OCI-LY7 (cell line): ENCODE results near the gene C3orf52. TPM values are rescaled to one million over a fixed set of nuclear protein-coding genes. Genes with fewer than 3 reads are reported as not detected.

ENCODE experiments used
- BruUV-seq: library from RNA; stranded (reverse); fragments of 400-500 nt; replicated peaks from 2 replicates; lab custom pipeline; 2021; lab: Mats Ljungman, UMichigan
- CTCF ChIA-PET: fragments of 300-600 bp; sonication (Branson Sonifier 250); formaldehyde crosslinking; loops from one replicate; lab custom pipeline; 2022; ENCODE audit warnings: antibody characterized with exemption; ENCODE audit not compliant: unreplicated experiment; lab: Charles Lee
- POLR2A ChIA-PET: fragments of 300-600 bp; sonication (Branson Sonifier 250); formaldehyde crosslinking; loops from one replicate; lab custom pipeline; 2022; ENCODE audit warnings: antibody characterized with exemption; lab: Charles Lee
- DNase-seq: peaks from one replicate; pipeline ENCODE4 v3.0.0-alpha.2; 2015; ENCODE audit warnings: low spot score
- H2AFZ ChIP-seq: fragments of 200-600 bp; sonication (generic), shearing (Covaris generic); 2 replicates; pipeline ENCODE4 v1.6.1; 2014; ENCODE audit warnings: mild to moderate bottlenecking, antibody characterized with exemption, low read length, moderate library complexity
- H3K27ac ChIP-seq: fragments of 200-600 bp; sonication (generic); 2 replicates; pipeline ENCODE4 v1.5.1; 2014; ENCODE audit warnings: mixed run types, low read depth, mild to moderate bottlenecking, moderate library complexity, low read length, inconsistent platforms; ENCODE audit not compliant: poor library complexity, severe bottlenecking
- H3K36me3 ChIP-seq: fragments of 200-600 bp; sonication (generic); 2 replicates; pipeline ENCODE4 v1.6.1; 2014; ENCODE audit warnings: mild to moderate bottlenecking, antibody characterized with exemption, low read length, moderate library complexity, mixed read lengths; ENCODE audit not compliant: insufficient read depth
- H3K4me1 ChIP-seq: fragments of 200-600 bp; sonication (generic); 2 replicates; pipeline ENCODE4 v1.5.1; 2014; ENCODE audit warnings: mild to moderate bottlenecking, low read length; ENCODE audit not compliant: insufficient read depth, poor library complexity, severe bottlenecking
- H3K4me2 ChIP-seq: fragments of 200-600 bp; sonication (generic); 2 replicates; pipeline ENCODE4 v1.6.1; 2014; ENCODE audit warnings: mild to moderate bottlenecking, low read length
- H3K4me3 ChIP-seq: fragments of 200-600 bp; sonication (generic); 2 replicates; pipeline ENCODE4 v1.5.1; 2014; ENCODE audit warnings: mild to moderate bottlenecking, low read depth, low read length; ENCODE audit not compliant: poor library complexity, severe bottlenecking
- H3K79me2 ChIP-seq: fragments of 200-600 bp; sonication (generic); 2 replicates; pipeline ENCODE4 v1.6.1; 2016; ENCODE audit warnings: low read depth, mild to moderate bottlenecking, low read length, moderate library complexity, mixed read lengths; ENCODE audit not compliant: insufficient read depth
- H3K9me2 ChIP-seq: fragments of 200-600 bp; sonication (generic); 2 replicates; pipeline ENCODE4 v1.6.1; 2016; ENCODE audit warnings: mild to moderate bottlenecking, low read length, mixed read lengths; ENCODE audit not compliant: insufficient read depth
- H3K9me3 ChIP-seq: fragments of 200-600 bp; sonication (generic); 2 replicates; pipeline ENCODE4 v1.6.1; 2014; ENCODE audit warnings: mild to moderate bottlenecking, mixed run types, low read length, mixed read lengths
- H4K20me1 ChIP-seq: fragments of 200-600 bp; sonication (generic); 2 replicates; pipeline ENCODE4 v1.6.1; 2014; ENCODE audit warnings: mild to moderate bottlenecking, antibody characterized with exemption, low read length, moderate library complexity, mixed read lengths; ENCODE audit not compliant: insufficient read depth
- EZH2phosphoT487 ChIP-seq: fragments of 200-600 bp; sonication (generic); IDR thresholded peaks from 2 replicates; pipeline ENCODE4 v1.6.1; 2018; ENCODE audit warnings: low read depth, borderline replicate concordance, mild to moderate bottlenecking, mixed run types, antibody characterized with exemption, low read length, moderate library complexity, mixed read lengths
- intact Hi-C: fragments of 100-400 bp; cut with micrococcal nuclease; formaldehyde crosslinking; loops from one replicate; pipeline ENCODE4 v1.10.0; 2022; ENCODE audit not compliant: unreplicated experiment
- total RNA-seq, 2 experiments: library from RNA; depleted of rRNA in 1 of 2; stranded (reverse); fragments of >200 nt in 1 of 2; shearing (Covaris generic) in 1 of 2; gene quantifications; 2 replicates each; pipeline ENCODE4 v1.2.3, GENCODE V29; 2014 to 2022
- TF ChIP-seq, protein P1 (sequence below): fragments of 200-600 bp; sonication (generic); conservative IDR thresholded peaks from 2 replicates; pipeline ENCODE4 v1.5.1; 2014; ENCODE audit warnings: mild to moderate bottlenecking, antibody characterized with exemption, low read length, moderate library complexity, mixed read lengths

C3orf52 gene
- total RNA-seq, 2 experiments from 2014 or later = 11.2 to 19.0 TPM

DNA sequence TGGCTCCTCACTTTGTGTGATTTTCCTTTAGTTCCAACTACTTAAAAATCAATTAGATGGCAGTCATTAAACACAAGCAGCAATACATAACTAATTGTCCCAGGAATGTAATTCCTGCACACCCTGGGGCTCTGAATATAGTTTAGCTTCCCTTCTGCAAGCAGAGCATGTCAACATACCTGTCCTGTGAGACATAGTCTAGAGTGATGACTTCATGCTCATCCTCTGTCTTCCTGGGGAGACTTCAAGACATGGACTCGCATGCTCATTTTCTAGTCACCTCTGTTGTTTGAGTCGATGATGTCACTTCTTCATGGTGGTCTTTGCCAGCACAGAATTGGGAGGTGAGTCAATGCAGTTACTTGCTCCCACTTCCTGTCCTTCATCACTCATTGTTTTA is 15.7 kb downstream of the C3orf52 start:
- no peaks in the 10 kb centered on the region for H4K20me1 ChIP-seq
- H3K27ac ChIP-seq = no peak overlapping the region
- CTCF ChIA-PET = no interaction called here
- TF ChIP-seq, protein P1, sequence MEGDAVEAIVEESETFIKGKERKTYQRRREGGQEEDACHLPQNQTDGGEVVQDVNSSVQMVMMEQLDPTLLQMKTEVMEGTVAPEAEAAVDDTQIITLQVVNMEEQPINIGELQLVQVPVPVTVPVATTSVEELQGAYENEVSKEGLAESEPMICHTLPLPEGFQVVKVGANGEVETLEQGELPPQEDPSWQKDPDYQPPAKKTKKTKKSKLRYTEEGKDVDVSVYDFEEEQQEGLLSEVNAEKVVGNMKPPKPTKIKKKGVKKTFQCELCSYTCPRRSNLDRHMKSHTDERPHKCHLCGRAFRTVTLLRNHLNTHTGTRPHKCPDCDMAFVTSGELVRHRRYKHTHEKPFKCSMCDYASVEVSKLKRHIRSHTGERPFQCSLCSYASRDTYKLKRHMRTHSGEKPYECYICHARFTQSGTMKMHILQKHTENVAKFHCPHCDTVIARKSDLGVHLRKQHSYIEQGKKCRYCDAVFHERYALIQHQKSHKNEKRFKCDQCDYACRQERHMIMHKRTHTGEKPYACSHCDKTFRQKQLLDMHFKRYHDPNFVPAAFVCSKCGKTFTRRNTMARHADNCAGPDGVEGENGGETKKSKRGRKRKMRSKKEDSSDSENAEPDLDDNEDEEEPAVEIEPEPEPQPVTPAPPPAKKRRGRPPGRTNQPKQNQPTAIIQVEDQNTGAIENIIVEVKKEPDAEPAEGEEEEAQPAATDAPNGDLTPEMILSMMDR = no peak
- no peak for TF ChIP-seq EZH2phosphoT487
- DNase-seq = no peak
- BruUV-seq = no TSS peak
- intact Hi-C loops = no loop called here
- POLR2A ChIA-PET = interaction anchor here (0.6 kb wide), 1 partner anchor 13 kb away, joined by 4 read pairs; no protein-coding TSS in a partner anchor
- H2AFZ ChIP-seq = no peak overlapping the region
- no peak overlapping the region for H3K4me3 ChIP-seq
- no peaks in the 10 kb centered on the region; the same call in 1 of the 2 replicates for H3K9me3 ChIP-seq
- peaks cover 21% of the 10 kb centered on the region for H3K36me3 ChIP-seq
- H3K79me2 ChIP-seq = no peaks in the 10 kb centered on the region
- H3K4me1 ChIP-seq = peaks cover 11% of the 10 kb centered on the region
- no peak overlapping the region for H3K4me2 ChIP-seq
- H3K9me2 ChIP-seq = no peaks in the 10 kb centered on the region

DNA sequence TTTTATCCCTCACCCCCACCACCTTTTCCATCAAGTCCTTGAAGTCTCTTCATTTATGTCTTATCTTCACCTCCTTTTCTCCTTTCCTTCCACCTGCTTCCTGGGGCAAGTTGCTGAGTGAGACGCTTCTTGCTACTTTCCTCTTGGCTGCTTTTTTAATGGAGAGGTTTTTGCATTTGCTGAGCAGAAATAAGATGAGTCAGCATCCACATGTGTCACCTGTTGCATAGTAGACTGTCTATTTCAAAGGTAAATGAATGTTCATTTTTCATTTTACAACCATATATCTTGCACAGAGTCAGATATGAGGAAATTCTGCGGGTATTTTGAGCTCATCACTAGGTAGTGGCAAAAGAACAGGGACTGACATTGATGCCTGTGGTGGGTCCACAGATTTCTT is 18.6 kb downstream of the C3orf52 start:
- Histone ChIP-seq H3K4me2 (no peak overlapping the region), H3K9me3 (no peaks in the 10 kb centered on the region), H3K9me2 (no peaks in the 10 kb centered on the region), H3K79me2 (no peaks in the 10 kb centered on the region), H4K20me1 (no peaks in the 10 kb centered on the region), H3K36me3 (peaks cover 22% of the 10 kb centered on the region), H3K4me1 (peaks cover 23% of the 10 kb centered on the region), H3K4me3 (no peak overlapping the region), H2AFZ (no peak overlapping the region), H3K27ac (no peak overlapping the region)
- DNase-seq = no peak
- no peak for TF ChIP-seq EZH2phosphoT487
- TF ChIP-seq, protein P1 = no peak
- no TSS peak for BruUV-seq
- CTCF ChIA-PET = no interaction called here
- POLR2A ChIA-PET = interaction anchor here (7.4 kb wide), 1 partner anchor 29 kb away, joined by 169 read pairs; the partner anchor contains the start of gene GCSAM
- intact Hi-C loops = no loop called here

GRCh38 chr3:112109322-112109721 is 23.1 kb downstream of the C3orf52 start:
- no peaks in the 10 kb centered on the region for H3K9me3 ChIP-seq
- H3K4me2 ChIP-seq = peak overlapping the region; percentile 46
- H3K36me3 ChIP-seq = peaks cover 22% of the 10 kb centered on the region
- intact Hi-C loops = no loop called here
- peaks cover 57% of the 10 kb centered on the region for H3K4me1 ChIP-seq
- H3K27ac ChIP-seq = peak overlapping the region; percentile 67
- peak overlapping the region; percentile 3 for H3K4me3 ChIP-seq
- H2AFZ ChIP-seq = peak overlapping the region; percentile 51; the same call in 1 of the 2 replicates
- TF ChIP-seq EZH2phosphoT487 = no peak
- TF ChIP-seq, protein P1 = no peak
- DNase-seq = peak; percentile 19
- H3K9me2 ChIP-seq = no peaks in the 10 kb centered on the region
- ChIA-PET CTCF (interaction anchor here (1.2 kb wide), 1 partner anchor 17 kb away, joined by 3 read pairs; no protein-coding TSS in a partner anchor), POLR2A (interaction anchor here (1.0 to 7.4 kb wide), 11 partner anchors 8 to 422 kb away, joined by 3 to 169 read pairs (median 8); partner anchors contain the start of genes ABHD10 and GCSAM)
- BruUV-seq = TSS peak; percentile 26
- H4K20me1 ChIP-seq = no peaks in the 10 kb centered on the region
- H3K79me2 ChIP-seq = no peaks in the 10 kb centered on the region; the same call in 1 of the 2 replicates
